GM12873 (cell line): ENCODE measurements around the gene CACNA2D4.

Source experiments
- TF ChIP-seq, protein P1 (sequence below): IDR thresholded peaks from 2 replicates; pipeline ENCODE4 v1.5.1; 2012; ENCODE audit warnings: low read depth, mild to moderate bottlenecking, moderate library complexity, low read length, control low read depth; ENCODE audit not compliant: insufficient read depth; ENCODE audit errors: missing control alignments

CACNA2D4 gene

DNA sequence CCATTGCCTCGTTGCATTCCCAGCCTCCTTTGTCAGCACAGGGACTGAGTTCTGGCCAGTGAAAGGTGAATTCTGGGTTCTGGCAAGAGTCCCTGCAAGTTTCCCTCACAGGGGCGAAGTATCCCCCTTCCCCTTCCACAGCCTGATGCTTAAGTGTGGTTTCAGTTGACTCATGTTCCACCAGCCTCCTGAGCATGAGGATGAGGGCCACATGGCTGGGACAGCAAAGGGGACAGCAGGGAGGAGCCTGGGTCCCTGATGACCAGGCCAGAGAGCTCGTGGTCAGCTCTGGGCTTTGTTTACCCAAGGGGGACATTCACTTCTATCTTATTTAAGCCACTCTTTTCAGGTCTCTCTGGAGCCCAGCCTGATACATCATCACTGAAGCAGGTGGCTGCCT, 36.5 kb downstream of the CACNA2D4 start:
- TF ChIP-seq, protein P1, sequence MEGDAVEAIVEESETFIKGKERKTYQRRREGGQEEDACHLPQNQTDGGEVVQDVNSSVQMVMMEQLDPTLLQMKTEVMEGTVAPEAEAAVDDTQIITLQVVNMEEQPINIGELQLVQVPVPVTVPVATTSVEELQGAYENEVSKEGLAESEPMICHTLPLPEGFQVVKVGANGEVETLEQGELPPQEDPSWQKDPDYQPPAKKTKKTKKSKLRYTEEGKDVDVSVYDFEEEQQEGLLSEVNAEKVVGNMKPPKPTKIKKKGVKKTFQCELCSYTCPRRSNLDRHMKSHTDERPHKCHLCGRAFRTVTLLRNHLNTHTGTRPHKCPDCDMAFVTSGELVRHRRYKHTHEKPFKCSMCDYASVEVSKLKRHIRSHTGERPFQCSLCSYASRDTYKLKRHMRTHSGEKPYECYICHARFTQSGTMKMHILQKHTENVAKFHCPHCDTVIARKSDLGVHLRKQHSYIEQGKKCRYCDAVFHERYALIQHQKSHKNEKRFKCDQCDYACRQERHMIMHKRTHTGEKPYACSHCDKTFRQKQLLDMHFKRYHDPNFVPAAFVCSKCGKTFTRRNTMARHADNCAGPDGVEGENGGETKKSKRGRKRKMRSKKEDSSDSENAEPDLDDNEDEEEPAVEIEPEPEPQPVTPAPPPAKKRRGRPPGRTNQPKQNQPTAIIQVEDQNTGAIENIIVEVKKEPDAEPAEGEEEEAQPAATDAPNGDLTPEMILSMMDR: no peak

DNA sequence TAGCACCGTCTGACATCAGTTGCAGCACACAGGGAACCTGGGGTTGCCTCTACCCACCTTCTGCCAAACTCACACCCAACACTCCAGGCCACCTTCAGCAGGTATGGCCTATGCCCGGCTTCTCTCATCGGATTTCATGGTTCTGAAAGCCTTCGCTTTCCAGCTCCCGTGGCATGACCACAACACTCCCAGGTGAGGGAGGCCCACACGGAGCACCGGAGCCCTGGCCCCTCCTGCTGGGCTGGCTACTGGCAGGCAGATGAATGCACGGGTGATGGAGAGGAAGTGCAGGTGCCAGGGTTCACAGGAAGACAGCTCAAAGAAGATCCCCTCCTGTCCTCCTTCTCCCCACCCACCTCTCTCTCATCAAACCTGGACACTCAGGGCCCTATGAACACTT, 37.2 kb downstream of the CACNA2D4 start:
- TF ChIP-seq, protein P1: no peak

DNA sequence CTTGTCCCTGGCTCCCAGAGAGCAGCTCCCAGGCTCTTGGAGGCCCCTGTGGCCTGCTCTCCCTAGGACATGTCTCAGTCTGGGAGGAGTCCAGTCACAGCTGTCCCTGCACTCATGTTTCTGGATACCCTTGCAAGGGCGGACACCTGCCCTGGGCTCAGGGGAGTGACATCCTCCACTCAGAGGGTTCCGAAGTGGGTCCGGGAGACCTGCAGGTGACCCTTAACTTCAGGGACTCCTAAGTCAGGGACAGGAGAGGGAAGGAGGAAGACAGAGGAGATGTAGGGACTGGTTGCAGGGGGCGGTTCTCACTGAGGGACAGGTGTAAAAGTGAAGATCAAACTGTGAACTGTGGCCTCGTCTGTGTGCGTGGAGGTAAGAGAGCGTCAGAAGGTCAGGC, 37.6 kb downstream of the CACNA2D4 start:
- TF ChIP-seq, protein P1: no peak

DNA sequence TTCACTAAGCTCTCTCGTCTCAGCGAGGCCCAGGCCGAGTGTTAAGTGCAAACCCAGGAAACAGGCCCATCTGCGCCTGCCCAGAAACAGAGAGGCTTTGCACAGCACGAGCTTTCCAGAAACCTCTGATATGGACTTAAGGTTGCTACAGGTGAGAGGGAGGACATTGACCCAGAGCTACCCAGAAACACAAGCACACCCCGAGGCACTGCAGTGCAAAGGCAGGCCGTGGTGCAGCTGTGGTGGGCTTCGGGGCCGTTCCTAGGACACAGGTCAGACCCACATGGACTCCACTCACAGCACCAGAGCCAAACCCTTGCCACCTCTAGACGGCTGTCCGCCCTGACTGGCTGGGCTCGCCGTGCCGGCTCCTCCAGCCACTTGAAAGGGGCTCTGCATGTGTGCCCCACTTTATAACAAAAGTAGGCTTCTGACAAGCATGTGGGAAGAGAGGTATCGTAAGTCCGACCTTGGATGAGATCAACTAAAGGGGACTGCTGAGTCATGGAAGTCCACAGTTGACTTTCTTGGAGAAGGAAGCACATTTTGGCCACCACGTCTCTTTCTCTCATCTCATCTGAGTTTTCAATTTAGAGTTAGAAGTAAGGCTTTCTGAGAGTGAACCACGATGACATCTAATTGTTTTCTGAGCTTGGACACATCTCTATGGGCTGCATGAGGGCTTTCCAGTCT, 38.2 kb downstream of the CACNA2D4 start:
- TF ChIP-seq, protein P1: no peak

DNA sequence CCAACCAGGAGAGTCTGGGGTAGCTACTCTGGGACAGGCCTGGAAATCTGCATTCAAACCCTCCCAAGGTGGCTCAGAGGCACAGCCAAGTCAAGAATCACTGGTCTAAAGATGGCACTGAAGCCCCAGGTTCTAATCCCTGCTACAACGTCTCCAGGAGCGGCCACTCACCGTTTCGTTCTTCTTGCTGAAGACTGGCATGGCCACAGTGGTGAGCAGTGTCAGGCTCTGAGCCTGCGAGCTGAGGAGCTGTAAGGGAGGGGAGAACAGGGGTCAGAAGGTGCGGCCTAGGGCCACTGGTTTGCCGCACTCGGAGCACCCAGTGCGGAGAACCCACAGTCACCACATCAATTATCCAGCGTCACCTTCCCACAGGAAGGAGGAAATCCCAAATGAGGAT, 38.8 kb downstream of the CACNA2D4 start:
- TF ChIP-seq, protein P1: no peak

- TF ChIP-seq, protein P1: no peak
Observed at GRCh38 chr12:1878695-1879094, 39.8 kb downstream of the CACNA2D4 start.

- TF ChIP-seq, protein P1: no peak
Observed at GRCh38 chr12:1878214-1878613, 40.2 kb downstream of the CACNA2D4 start.
